ELR (cell line): ENCODE data around the gene IQCB1.
"Not testable (repeated sequence)": the region's sequence is repeated elsewhere in the genome, so short reads cannot be mapped to it uniquely, and the experiment has no call there.

ENCODE experiments used
- DNase-seq: peaks from one replicate; pipeline ENCODE4 v3.0.0-alpha.2; 2015; ENCODE audit warnings: low read depth

The IQCB1 gene, protein sequence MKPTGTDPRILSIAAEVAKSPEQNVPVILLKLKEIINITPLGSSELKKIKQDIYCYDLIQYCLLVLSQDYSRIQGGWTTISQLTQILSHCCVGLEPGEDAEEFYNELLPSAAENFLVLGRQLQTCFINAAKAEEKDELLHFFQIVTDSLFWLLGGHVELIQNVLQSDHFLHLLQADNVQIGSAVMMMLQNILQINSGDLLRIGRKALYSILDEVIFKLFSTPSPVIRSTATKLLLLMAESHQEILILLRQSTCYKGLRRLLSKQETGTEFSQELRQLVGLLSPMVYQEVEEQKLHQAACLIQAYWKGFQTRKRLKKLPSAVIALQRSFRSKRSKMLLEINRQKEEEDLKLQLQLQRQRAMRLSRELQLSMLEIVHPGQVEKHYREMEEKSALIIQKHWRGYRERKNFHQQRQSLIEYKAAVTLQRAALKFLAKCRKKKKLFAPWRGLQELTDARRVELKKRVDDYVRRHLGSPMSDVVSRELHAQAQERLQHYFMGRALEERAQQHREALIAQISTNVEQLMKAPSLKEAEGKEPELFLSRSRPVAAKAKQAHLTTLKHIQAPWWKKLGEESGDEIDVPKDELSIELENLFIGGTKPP

DNA sequence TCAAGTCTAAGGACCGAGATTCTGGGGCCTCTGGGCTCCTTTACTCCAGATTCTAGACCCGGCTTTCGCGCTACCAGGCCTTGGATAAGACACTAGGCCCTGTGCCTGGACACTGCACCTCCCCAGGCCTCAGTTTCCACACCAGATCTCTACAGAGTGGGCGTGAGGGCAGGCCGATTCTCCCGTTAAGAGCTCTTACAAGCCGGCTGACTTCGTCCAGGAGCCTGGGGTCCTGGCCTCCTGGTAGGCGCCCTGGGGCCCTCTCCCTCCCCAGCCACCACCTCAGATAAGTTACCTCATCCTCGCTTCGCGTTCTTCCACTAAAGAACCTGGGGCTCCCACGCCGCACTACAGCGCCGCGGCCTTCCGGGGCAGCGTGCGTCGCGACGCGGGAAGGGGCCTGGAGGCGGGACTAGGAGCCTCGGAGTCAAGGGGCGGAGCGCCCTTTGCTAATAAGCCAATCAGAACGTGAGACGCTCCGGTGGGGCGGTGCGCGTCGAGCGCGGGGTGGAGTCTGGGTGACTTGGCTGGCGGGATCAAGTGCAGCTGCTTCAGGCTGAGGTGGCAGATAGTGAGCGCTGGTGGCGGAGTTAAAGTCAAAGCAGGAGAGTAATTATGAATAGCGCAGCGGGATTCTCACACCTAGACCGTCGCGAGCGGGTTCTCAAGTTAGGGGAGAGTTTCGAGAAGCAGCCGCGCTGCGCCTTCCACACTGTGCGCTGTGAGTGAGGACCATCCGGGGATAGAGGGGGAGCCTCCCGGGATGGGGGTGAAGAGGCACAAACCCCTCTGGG is at the start of gene IQCB1, which contains the start of gene EAF2:
Gene IQCB1 (minus strand): TSS at position 390 of the 794 bp plus-strand sequence. CDS start 6,100 bp downstream, outside the sequence.
Gene EAF2 (plus strand): TSS at position 539 of the 794 bp plus-strand sequence. CDS start 77 bp downstream, at position 616.
- DNase-seq = peak; percentile 97

DNA sequence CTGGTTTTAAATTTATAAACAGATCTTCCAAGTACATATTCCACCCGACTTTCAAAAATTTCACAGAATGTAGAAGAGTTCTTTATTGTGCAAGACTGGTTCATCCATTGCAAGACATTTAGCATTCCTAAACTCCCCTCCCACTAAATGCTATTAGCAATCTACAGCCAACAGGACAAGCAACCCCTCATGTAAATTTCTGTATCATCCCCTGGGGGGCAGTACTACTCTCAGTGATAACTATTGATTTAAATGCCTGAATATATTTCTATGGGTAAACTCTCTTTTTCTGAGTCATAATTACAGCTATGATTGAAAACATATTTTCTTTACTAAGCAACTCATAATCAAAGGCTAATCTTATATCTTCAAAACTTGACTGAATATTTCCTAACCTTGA is 48.6 kb upstream of the IQCB1 start:
- DNase-seq = peak; percentile 42

DNA sequence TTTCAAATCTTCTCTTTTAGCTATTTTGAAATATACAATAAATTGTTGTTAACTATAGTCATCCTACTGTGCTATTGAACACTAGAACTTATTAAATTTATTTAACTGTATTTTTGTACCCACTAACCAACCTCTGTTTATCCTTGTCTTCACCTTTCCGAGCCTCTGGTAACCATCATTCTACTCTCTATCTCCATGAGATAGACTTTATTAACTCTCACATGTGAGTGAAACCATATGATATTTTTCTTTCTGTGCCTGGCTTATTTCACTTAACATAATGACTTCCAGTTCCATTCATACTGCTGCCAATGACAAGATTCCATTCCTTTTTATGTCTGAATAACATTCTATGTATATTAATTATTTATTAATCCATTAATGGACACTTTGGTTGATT is 43.6 kb upstream of the IQCB1 start:
- DNase-seq = no peak

DNA sequence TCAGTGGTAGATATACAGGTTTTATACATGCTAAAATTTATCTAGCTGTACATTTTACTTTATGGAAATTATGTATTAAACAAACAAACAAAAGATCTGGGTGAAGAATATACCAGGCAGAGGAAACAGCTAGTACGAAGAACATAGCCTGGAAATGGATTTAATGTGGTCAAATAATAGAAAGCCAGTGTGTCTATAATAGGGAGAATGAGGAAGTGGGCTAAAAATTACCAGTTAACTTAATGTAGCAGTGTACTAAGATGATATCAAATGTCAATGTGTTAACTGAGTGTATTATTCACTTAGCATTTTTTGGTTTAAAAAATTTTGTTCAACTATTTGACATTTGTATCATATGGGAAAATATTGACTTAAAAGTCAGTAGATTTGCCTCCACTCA is 36.6 kb upstream of the IQCB1 start:
- DNase-seq = no peak

DNA sequence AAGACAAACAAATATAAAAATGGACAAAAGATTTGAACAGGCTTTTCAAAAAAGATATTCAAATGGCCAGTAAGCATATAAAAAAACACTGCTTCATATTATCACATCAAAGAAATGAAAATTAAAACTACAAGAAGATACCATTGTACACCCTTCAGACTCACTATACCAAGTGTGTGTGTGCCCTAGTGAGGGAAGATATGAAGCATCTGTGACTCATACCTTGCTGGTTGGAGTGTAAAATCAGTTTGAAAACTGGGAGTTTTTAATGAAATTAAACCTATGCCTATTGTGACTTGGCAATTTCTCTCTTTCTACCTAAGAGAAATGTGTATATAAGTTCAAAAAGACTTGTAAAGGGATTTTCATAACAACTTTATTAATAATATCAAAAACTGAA is 35.9 kb upstream of the IQCB1 start:
- DNase-seq = peak; percentile 27

DNA sequence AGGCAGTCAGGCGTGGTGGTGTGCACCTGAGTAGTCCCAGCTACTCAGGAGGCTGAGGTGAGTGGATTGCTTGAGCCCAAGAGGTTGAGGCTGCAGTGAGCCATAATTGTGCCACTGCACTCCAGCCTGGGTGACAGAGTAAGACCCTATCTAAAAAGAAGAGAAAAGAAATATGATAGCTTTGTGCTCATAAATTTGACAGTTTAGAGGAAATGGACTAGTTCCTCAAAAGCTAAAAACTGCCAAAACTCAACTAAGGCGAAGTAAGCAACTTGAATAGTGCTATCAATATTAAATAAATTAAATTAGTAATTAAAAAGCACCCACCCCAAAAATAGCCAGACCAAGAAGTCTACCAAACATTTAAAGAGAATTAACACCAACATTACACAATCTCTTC is 34.9 kb upstream of the IQCB1 start:
- no peak for DNase-seq

DNA sequence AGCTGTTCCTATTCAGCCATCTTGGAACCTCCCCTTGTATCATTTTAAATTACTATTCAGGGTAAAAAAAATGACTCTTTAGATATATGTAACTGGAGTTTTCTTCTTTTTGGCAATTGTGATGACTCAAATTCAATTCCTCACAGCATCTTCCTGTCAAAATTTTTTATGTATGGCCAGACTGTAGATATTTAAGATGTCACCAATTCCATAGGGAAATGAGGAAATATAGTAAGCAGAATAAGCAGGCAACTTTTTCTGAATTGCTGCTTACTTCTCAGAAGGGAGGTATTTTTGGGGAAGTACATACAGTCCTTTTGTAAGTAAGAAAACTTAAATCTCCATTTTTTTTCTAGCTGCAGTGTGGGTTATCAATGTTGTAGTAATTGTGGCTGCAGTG is 28.9 kb upstream of the IQCB1 start:
- no peak for DNase-seq

DNA sequence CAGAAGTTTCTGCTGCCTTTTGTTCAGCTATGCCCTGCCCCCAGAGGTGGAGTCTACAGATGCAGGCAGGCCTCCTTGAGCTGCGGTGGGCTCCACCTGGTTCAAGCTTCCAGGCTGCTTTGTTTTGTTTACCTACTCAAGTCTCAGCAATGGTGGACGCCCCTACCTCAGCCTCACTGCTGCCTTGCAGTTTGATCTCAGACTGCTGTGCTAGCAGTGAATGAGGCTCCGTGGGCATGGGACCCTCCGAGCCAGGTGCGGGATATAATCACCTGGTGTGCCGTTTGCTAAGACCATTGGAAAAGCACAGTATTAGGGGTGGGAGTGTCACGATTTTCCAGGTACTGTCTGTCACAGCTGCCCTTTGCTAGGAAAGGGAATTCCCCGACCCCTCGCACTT is 28.4 kb upstream of the IQCB1 start:
- DNase-seq = not testable (repeated sequence)

DNA sequence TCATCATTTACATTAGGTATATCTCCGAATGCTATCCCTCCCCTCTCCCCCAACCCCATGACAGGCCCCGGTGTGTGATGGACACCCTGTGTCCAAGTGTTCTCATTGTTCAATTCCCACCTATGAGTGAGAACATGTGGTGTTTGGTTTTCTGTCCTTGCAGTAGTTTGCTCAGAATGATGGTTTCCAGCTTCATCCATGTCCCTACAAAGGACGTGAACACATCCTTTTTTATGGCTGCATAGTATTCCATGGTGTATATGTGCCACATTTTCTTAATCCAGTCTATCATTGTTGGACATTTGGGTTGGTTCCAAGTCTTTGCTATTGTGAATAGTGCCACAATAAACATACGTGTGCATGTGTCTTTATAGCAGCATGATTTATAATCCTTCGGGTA is 22.9 kb upstream of the IQCB1 start:
- DNase-seq = not testable (repeated sequence)

DNA sequence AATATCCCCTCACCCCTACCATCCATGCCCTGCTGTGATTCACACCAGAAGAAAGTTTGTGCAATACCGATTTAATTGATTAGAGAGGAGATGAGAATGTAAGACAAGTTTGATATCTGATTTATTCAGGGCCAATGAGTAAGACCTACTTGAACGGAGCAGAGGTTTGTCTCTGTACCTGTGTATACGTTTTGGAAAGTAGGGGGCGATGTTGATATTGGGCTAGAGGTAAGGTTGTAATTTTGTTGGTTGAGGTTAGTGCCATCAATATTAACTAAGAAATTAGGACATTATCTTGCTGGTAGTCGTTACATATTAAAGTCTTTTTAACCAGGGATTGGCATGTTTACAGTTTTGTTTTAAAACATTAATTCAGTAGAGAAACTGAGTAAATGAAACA is 20.7 kb upstream of the IQCB1 start:
- no peak for DNase-seq

DNA sequence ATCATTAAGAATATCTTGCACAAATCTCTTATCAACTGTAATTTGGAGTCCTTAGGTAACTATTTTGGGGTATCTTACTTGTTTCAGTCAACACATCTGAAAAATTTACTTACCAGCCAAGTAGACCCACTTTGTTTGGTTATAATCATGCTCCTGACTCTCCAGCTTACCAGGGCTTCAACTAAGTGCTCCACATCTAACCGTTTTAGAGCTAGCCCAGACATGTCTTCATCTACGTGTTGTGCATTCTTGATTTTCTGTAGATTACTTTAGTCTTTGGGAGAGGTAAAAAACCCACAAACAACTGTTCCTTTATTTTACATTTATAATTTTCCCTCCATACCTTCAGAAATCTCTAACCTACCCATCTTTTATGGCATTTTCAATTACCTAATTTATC is 17.4 kb upstream of the IQCB1 start:
- no peak for DNase-seq

DNA sequence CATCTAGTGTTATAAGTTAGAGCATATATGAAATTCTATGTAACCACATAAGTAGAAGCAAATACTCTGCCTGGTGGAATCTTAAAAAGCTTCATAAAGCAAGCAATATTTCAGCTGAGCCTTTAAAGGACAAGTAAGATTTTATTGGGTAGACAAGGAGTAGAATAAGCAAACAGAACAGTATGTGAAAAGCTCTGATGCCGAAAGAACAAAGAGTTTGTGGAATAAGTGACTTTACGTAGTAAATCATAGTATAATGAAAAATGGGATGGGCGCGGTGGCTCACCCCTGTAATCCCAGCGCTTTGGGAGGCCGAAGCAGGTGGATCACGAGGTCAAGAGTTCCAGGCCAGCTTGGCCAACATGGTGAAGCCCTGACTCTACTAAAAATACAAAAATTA is 10.0 kb upstream of the IQCB1 start:
- no peak for DNase-seq

DNA sequence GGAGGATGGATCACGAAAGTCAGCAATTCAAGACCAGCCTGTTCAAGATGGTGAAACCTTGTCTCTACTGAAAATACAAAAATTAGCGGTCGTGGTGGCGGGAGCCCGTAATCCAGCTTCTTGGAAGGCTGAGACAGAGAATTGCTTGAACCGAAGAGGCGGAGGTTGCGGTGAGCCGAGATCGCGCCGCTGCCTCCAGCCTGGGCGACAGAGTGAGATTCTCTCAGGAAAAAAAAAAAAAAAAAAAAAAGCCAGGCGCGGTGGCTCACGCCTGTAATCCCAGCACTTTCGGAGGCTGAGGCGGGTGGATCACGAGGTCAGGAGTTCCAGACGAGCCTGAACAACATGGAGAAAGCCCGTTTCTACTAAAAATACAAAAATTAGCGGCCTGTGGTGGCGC is 5.1 kb upstream of the IQCB1 start:
- DNase-seq = no peak

DNA sequence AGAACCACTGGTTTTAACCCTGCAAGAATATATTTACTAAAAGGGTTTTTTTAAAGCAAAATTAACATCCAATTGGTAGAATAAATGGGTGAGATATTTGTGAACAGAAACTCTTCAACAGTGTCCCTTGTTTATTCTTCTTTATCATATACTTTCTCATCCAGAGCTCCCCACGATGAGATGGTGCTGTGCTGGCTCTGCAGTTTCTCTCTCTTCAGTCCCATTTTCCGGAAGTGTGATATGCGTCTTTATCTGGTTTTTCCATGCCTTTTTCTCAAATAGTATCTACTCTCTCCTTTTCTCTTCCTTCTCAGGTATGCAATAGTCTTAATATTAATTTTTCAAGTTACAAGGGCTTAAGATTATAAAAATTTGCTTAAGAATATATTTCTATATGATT is 1.6 kb upstream of the IQCB1 start:
- no peak for DNase-seq

DNA sequence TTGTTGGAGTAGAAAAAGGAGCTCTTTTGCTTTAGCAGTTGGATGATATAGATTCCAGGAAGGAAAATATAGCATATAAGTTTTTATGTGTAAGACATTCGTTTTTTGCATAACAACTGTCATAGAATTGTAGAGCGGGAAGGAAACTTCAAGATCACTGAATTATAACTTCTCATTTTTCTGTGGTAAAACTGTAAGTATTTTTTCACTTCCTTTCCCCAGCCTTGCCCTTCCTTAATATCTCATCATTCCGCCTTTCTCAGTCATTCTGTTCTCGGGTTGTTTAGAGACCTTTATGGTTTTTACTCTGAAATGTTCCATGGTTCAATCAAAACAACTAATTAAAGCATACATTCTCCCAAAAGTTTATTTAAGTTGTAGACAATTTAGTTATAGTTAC is 1.2 kb upstream of the IQCB1 start:
- no peak for DNase-seq

DNA sequence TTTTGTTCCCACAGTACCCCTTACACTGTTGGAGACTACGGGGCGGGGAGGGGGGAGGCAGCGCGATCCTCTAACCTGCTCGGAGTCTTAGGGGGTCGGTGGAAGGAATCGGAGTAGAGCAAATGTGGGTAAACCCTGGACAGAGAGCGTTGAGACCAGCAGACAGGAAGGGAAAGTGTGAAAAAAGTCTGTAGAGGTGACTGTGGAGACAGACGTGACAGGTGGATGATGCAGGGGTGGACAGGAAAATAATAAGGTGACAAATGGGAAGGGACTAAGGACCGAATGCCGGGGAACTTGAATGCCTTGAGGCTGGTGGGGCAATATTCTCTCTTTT is 573 bp upstream of the IQCB1 start:
- DNase-seq = peak; percentile 16

DNA sequence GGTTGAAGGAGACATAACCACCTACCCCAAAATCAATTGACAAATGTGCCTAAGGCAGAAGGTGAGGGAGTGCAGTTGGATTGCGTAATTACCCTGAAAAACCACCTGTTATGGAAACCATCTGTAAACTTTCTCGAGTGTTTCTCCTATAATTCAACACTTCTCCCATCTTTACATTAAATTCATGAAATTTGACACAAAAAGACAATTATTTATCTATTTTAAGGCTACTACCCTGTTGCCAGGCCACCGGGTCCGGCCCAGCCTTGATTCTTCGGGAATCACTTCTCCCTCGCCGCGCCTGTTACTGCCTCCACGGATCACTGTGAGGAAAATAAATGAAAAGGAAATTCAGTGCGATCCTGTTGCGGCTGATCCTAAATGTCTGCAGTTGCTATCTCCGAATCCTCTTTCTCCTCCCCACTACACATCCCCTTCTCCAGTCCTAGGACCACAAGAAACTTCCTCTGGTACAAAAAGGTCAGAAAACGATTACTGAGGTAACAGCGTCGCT is 646 bp downstream of the IQCB1 start:
- peak; percentile 37 for DNase-seq

DNA sequence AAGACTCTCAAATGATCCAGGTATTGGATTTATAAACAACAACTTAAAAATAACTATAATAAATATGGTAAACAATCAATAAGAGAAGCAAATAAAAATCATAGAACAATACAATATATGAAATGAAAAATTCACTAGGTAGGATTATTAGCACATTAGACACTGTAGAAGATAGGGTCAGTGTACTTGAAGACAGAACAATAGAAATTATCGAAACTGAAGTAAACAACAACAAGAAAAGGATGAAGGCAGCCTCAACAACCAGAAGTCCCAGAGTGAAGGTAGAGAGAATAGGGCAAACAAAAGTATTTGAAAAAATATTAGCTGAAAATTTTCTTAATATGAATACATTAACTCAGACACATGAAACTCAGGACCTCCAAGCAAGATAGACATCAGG is 11.9 kb downstream of the IQCB1 start:
- no peak for DNase-seq

DNA sequence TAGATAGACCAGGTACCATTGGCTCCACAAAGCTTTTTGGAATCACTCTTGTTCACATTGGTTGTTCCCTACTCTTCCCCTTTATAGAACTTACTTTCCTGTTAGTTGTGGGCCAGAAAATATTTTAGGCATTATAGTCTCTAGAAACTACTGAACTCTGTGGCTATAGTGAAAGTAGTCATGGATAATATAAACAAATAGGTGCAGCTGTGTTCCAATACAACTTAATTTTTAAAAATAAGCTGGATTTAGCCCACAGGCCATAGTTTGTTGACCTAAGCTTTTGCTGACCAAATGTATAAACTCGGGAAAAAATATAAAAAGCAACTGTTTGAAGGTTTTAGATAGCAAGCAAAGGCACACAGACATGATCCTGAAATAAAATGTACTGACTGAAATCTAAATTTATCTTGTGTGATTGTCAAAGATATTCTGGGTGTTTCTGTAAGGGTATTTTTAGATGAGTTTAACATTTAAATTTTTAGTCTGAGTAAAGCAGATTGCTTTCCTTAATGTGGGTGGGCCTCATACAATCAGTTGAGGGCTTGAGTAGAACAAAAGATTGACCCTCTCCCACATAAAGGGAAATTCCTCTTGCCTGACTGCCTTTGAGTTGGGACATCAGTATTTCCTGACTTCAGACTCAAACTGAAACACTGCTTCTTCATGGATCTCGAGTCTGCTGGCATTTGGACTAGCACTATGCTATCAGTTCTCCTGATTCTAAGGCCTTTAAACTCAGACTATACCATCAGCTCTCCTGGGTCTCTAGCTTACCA is 13.2 kb downstream of the IQCB1 start:
- peak; percentile 2 for DNase-seq

DNA sequence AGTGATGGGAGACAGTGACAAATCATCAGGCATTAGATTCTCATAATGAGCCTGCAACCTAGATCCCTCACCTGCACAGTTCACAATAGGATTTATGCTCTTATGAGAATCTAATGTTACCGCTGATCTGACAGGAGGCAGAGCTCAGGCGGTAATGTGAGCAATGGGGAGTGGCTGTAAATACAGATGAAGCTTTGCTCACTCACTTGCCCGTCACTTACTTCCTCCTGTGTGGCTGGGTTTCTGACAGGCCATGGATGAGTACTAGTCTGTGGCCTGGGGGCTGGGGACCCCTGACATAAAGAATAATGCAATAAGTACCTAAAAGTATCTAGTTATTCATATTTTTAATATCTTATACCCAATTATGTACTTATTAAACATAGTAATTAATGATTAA is 15.6 kb downstream of the IQCB1 start:
- no peak for DNase-seq

DNA sequence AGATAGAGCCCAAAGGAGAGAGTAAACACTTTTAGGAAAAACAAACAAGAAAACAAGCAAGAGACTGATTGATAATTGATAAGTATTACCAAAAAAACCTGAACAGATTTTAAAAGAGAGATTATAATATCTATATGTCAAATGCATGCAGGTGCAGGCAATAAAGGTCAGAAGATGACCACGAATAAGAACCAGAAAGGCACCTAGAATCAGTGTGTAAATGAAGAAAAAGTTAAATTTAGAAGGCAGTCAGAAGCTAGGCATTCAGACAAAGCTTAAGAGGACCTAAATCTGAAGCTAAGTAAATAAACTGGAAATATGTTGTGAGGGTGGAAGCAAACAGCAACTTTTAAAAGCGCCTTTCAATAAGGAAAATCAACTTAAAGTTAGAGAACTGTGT is 16.3 kb downstream of the IQCB1 start:
- no peak for DNase-seq

DNA sequence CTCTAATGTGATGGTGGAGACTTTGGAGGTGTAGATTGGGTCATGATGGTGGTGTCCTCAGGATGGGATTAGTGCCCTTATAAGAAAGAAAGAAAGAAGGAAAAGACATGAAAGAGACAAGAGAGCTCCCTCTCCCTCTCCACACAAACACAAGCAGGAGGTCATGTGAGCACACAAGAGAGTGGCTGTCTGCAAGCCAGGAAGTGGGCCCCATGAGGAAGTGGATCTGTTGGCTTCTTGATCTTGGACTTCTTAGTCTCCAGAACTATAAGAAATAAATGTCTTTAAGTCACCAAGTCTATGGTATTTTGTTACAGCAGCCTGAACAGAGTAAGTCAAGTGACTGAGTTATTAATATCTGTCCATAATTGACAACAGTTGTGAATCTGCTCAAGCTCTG is 17.1 kb downstream of the IQCB1 start:
- DNase-seq = no peak
